ENCODE measurements around the gene PSD2. TPM values are rescaled to one million over a fixed set of nuclear protein-coding genes. Genes with fewer than 3 reads are reported as not detected.

The PSD2 gene
- total RNA-seq, 1 donor: 0.10 TPM

DNA sequence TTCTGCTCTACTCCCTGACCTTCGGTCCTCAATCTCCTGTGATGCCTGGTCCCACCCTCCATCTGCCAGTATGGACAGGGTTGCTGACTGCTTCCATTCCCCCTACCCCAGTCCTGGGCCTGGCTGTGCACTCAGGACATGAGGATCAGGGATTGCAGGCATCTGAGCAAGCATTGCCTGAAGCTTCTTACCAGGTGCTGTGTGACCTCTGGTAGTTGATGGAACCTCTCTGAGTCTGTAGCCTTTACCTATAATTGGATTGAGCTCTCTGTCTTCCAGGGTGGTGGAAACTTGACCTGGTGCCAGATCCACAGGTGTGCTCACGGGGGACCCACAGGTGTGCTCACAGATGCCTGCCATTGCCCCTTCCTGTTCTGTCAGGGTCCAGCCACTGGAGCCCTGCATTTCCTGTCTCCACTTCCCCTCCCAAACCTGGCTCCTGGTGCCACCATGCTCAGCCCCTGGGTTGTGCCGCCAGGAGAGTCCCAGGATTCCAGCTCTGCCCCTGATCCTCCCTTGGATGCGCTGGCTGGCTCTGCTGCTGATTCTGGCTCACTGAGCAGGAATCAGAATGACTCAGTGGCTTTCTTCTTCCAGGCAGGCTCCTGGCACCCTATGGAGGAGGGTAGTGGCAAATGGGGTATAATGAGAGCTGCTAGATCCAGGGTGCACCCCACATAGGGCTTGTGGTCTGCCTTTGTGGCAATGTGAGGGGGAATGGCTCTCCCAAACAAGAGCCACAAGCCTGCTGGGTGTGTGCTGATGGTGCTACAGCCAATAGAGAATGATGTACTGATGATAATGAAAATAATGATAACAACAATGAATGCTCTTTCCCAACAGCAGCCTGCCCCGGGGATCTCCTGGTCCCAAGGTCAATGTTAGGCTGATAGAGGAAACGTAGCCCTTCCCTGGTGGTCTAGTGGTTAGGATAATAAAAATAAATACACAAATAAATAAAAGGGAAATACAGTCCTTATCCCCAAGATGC, 35.2 kb upstream of the PSD2 start:
- H3K9me3 ChIP-seq (ENCODE audit: low read depth, low read length): no peaks in the 10 kb centered on the region
- peaks cover 34% of the 10 kb centered on the region for H3K4me1 ChIP-seq (ENCODE audit: insufficient read depth, low read length)
- no peak overlapping the region for H3K4me3 ChIP-seq (ENCODE audit: low read length)
- peaks cover 56% of the 10 kb centered on the region for H3K27me3 ChIP-seq (ENCODE audit: insufficient read depth, low read length)

DNA sequence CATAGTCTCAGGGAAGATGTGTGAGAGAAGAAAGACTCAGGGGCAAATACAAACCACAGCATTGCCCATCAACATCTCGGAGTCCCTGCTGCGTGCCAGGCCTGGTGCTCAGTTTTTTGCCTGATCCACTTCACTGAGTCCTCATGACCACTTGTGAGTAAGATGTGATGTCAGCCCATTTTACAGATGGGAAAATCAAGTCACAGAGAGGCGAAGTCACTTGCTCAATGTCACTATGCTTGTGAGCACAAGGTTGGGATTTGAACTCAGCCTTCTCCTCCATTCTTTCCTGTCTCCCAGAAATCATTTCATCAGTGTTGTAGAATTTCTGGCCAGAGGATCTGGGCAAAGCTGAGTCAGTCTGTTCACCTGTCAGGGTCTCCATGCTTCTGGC, 34.6 kb upstream of the PSD2 start:
- Histone ChIP-seq H3K27me3 (ENCODE audit: insufficient read depth, low read length) (peaks cover 50% of the 10 kb centered on the region), H3K9me3 (ENCODE audit: low read depth, low read length) (no peaks in the 10 kb centered on the region), H3K4me1 (ENCODE audit: insufficient read depth, low read length) (peaks cover 30% of the 10 kb centered on the region), H3K4me3 (ENCODE audit: low read length) (no peak overlapping the region)

DNA sequence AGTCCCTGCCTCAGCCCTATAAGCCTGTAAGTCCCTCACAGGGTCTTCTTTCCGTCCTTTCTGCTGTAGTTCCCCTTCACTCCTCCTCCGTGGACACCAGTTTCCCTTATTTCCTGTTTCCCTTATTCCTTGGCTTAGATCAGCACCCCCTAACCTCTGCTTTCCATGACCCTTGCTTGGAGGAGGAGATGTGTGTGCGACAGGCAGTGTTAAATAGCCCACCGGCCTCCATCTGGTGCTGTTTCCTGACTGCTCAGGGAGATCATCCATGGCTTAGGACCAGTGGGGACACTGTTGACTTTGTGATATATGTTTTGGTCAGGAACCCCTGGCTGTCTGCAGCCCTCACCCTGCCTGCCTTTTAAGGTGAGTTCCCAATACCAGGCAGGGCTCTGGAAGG, 34.1 kb upstream of the PSD2 start:
- no peaks in the 10 kb centered on the region for H3K9me3 ChIP-seq (ENCODE audit: low read depth, low read length)

DNA sequence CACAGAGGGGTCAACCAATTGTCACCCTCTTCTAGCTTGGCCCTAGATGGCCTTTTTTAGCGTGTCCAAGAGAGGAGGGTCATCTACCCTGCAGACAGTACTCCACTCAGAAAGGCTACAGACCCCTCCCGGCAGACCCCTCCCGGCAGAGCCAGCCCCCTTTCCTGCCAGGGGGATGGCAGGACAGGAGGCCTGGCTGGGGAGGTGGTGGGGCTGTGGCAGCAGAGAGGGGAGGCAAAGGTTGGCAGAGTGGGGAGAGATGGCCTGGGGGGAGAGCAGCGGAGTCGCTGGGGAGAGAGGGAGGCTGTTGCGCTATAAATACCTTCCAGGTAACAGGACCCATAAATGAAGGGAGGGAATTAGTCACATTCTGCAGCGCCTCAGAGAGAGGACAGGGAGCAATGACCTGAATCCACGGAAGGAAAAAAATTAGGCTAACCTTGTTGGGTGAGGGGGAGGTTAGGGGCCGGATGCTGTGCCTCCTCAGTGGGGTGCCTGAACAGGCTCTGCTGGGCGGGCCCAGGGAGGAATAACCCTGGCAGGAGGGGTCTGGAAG, 32.9 kb upstream of the PSD2 start:
- Histone ChIP-seq H3K27me3 (ENCODE audit: insufficient read depth, low read length) (peaks cover 35% of the 10 kb centered on the region), H3K4me1 (ENCODE audit: insufficient read depth, low read length) (peaks cover 25% of the 10 kb centered on the region), H3K9me3 (ENCODE audit: low read depth, low read length) (no peaks in the 10 kb centered on the region), H3K4me3 (ENCODE audit: low read length) (no peak overlapping the region)

More for the DNA sequence above, 34.1 kb upstream of the PSD2 start:
- H3K4me1 ChIP-seq (ENCODE audit: insufficient read depth, low read length): peaks cover 25% of the 10 kb centered on the region
- peaks cover 45% of the 10 kb centered on the region for H3K27me3 ChIP-seq (ENCODE audit: insufficient read depth, low read length)
- H3K4me3 ChIP-seq (ENCODE audit: low read length): no peak overlapping the region

DNA sequence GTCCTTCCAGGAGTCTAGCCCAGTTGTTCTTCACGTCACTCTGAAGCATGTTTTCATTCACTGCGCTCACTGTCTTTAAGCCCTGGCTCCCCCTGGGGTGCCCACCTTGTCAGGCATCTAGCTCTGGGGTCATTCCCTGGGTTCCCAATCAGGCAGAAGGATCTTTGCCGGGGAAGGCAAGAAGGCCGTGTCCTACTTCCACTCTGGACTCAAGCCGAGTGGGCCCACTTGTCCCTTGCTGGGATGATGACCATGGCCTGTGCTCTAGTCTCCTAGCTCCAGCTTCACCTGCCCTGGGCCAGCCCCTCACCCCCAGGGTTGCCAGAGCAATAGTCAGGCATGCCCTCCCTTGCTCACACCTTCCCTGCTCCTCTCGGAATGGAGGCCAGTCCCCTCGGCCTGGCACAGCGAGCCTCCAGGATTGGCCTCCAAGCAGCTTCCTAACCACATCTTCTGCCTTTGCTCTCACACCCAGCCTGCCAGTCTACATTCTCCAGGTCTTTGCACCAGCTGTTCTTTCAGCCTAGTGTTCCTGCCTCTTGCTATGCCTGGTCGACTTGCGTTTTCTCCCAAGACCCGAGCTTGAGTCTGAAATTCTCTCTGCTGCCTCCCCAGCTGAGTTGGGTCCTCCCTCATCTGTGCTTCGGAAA, 32.2 kb upstream of the PSD2 start:
- Histone ChIP-seq H3K9me3 (ENCODE audit: low read depth, low read length) (no peaks in the 10 kb centered on the region), H3K4me3 (ENCODE audit: low read length) (no peak overlapping the region), H3K4me1 (ENCODE audit: insufficient read depth, low read length) (peaks cover 25% of the 10 kb centered on the region), H3K27me3 (ENCODE audit: insufficient read depth, low read length) (peaks cover 28% of the 10 kb centered on the region)

DNA sequence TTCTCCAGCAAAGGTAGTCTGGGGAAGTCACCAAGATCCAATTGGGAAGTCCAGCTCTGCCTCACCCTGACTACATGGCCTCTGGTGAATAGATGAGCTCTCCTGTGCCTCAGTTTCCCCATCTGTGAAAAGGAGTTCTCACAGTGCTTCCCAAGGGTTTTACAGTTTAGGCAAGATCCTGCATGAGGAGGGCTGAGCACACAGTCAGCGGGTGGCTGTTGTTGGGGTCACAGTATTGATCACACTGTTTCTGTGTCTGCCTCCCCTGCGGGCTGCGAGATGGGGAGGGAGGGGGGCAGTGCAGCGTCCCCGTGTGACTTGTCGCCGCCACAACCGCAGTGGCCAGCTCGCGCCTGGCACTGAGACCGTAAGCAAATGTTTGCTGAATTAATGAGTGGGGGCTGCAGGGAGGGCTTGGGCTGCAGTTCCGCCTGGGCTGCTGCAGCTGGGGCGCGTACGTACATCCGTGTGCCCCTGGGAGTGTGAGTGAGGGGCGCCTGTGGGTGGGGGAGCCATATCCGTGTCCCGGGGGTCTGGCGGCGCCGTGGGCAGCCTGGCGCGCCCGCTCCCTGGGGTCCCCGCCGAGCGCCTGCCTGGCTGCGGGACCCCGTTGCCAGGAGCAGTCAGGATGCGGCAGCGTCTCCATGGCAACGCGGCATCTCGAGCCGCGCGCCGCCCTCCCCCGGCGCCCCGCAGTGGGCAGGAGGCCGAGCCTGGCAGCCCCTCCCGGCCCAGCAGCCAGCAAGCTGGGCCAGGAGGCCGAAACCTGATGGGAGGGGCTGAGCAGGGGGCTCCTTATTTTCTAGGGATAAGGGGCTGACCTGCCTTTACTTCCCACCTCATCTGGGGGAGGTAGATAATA, 31.4 kb upstream of the PSD2 start:
- Histone ChIP-seq H3K27me3 (ENCODE audit: insufficient read depth, low read length) (peaks cover 23% of the 10 kb centered on the region), H3K9me3 (ENCODE audit: low read depth, low read length) (no peaks in the 10 kb centered on the region), H3K4me3 (ENCODE audit: low read length) (no peak overlapping the region), H3K4me1 (ENCODE audit: insufficient read depth, low read length) (peaks cover 20% of the 10 kb centered on the region)

DNA sequence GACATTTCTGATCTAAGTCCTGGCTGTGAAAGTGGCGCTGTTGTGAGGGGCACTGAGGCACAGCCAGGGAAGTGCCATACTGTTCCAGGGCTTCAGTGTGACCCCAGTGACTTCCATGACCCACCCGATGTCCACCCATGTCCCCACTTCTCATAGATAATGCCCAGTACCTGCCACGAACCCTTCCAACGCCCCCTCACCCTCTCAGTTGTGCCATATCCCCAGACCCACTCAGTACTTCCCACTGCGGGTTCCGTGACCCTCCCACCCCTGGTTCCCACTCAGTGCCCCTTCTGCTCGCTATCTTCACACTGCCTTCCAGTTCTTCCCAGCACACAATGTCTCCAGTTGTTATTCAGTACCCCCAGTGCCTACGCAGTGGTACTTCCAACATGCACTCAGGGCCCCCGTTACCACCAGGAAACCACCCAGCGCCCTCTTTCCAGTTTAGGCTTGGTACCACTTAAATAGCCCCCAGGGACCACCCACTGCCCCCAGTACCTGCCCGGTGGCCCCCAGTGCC, 30.7 kb upstream of the PSD2 start:
- Histone ChIP-seq H3K4me1 (ENCODE audit: insufficient read depth, low read length) (peaks cover 17% of the 10 kb centered on the region), H3K4me3 (ENCODE audit: low read length) (no peak overlapping the region), H3K9me3 (ENCODE audit: low read depth, low read length) (no peaks in the 10 kb centered on the region), H3K27me3 (ENCODE audit: insufficient read depth, low read length) (peaks cover 21% of the 10 kb centered on the region)

DNA sequence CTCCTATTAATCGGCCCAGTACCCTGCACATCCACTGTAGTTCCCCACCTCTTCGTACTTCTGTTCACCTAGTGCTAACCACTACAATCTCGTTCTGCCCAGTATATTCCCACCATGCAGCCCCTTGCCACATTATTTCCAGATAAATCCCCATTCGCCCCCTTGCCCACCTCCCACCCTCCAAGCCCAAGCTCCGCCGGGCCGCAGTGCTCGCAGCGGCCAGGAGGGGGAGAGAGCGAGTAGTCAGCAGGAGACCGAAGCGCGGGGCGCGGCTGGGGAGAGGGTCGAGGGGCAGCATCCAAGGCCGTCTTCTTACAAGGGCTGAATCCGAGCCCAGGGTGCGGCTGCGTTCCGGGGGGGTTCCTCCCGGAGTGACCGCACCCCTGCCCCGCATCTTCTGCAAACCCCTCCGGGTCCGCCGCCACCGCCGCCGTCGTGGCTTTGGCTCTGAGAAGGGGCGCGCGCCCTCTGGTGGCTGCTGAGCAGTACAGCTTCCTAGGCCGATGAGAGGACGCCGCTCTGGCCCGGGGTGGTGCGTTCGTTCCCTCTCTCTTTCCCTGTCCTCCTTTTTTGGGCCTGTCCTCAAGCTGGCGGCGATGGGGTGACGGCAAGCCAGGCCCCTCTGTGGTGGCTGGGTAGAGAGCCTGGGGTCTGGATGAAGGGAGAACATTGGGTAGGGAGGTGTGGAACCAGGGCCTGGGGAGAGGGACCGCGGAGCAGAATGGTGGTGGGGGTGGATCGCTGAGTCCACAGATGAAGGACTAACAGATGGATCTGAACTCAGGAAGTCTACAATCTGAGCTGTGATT, 30.0 kb upstream of the PSD2 start:
- no peaks in the 10 kb centered on the region for H3K9me3 ChIP-seq (ENCODE audit: low read depth, low read length)
- H3K27me3 ChIP-seq (ENCODE audit: insufficient read depth, low read length): peaks cover 19% of the 10 kb centered on the region
- peak overlapping the region; percentile 38 for H3K4me3 ChIP-seq (ENCODE audit: low read length)
- peaks cover 17% of the 10 kb centered on the region for H3K4me1 ChIP-seq (ENCODE audit: insufficient read depth, low read length)

DNA sequence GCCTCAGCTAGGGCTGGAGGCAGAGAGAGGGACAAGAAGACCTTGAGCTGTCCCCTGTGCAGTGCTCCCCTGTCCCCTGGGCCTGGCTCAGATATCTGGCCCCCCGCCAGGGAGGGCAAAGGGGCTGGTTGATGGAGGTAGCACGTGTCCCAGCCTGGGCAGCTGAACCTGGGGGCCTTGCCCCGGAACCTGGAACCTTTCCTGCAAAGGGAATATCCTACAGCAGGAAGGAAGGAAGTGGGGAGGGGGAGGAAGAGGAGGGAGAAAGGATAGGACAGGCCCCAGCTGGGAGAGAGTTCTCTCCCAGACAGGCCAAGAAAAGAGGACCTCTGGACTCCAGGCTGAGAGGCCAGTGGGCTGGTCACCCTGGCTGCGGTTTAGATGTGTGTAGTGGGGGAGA, 27.6 kb upstream of the PSD2 start:
- Histone ChIP-seq H3K4me3 (ENCODE audit: low read length) (no peak overlapping the region), H3K4me1 (ENCODE audit: insufficient read depth, low read length) (peaks cover 17% of the 10 kb centered on the region), H3K9me3 (ENCODE audit: low read depth, low read length) (no peaks in the 10 kb centered on the region), H3K27me3 (ENCODE audit: insufficient read depth, low read length) (peaks cover 17% of the 10 kb centered on the region)

DNA sequence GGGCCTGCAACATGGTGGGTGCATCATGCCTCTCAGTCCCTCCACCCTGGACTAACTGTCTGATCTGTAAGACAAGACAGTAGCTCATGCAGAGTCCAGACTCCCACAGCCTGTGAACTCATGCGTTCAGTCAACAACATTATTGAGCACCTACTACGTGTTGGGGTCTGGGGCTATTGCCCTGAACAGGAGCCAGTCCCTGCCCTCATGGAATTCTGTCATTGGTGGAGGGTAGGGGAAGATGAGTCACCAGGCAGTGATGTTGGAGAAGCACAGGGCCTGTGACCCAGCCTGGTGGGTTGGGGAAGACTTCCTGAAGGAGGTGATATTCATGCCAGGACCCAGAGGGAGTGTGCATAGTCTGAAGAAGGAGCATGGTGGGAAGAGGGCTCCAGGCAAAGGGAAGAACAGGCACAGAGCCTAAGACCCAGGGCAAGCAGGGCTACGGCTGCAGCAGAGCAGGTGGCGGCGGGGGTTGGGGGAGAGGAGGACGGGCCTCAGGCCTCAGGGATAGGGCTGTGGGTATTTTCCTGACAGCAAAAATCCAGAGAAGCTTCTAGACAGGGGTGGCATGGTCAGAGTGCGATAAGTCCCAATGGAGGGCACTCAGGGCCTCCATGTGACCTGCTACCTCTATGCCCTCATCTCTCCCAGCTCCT, 26.7 kb upstream of the PSD2 start:
- peaks cover 14% of the 10 kb centered on the region for H3K4me1 ChIP-seq (ENCODE audit: insufficient read depth, low read length)

DNA sequence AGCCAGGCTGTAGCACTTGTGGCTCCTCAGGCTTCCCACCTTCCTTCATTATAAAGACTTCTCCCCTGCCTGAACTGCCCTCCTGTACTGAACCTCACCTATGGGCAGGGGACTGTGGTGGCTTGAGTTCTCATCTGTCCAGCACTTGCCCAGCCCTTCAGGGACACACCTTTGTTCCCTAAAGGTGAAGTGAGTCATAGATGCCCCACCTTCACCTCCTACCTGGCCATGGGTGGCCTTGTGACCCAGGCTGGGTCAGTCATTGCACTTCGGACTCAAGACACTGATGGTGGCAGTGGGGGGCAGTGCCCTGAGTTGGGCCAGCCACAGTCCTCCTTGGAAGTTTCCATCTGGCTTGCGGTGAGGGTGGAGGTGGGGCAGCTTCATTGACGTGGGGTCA, 26.1 kb upstream of the PSD2 start:
- Histone ChIP-seq H3K4me1 (ENCODE audit: insufficient read depth, low read length) (peaks cover 9% of the 10 kb centered on the region), H3K9me3 (ENCODE audit: low read depth, low read length) (no peaks in the 10 kb centered on the region), H3K27me3 (ENCODE audit: insufficient read depth, low read length) (peaks cover 7% of the 10 kb centered on the region), H3K4me3 (ENCODE audit: low read length) (no peak overlapping the region)

More for the DNA sequence above, 26.7 kb upstream of the PSD2 start:
- H3K9me3 ChIP-seq (ENCODE audit: low read depth, low read length): no peaks in the 10 kb centered on the region
- H3K4me3 ChIP-seq (ENCODE audit: low read length): no peak overlapping the region
- H3K27me3 ChIP-seq (ENCODE audit: insufficient read depth, low read length): peaks cover 13% of the 10 kb centered on the region

DNA sequence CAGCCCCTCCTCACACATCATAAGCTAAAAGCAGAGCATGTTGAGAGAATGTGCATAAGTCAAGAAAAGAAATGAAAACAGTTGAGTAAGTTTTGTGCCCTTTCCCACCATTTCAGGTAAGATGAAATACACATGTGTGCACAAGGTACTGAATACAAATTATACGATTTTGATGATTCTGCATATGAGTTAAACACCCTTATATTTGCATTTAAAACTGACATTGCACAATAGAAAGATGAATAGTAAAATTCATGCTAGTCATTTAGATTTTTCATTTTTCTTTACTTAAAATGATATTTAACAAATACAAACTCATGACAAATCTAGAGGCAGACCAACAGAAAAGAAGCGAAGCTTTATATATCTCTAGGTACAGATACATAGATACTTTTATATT, 24.9 kb upstream of the PSD2 start:
- H3K27me3 ChIP-seq (ENCODE audit: insufficient read depth, low read length): no peaks in the 10 kb centered on the region
- no peak overlapping the region for H3K4me3 ChIP-seq (ENCODE audit: low read length)
- H3K4me1 ChIP-seq (ENCODE audit: insufficient read depth, low read length): peaks cover 9% of the 10 kb centered on the region
- H3K9me3 ChIP-seq (ENCODE audit: low read depth, low read length): no peaks in the 10 kb centered on the region

DNA sequence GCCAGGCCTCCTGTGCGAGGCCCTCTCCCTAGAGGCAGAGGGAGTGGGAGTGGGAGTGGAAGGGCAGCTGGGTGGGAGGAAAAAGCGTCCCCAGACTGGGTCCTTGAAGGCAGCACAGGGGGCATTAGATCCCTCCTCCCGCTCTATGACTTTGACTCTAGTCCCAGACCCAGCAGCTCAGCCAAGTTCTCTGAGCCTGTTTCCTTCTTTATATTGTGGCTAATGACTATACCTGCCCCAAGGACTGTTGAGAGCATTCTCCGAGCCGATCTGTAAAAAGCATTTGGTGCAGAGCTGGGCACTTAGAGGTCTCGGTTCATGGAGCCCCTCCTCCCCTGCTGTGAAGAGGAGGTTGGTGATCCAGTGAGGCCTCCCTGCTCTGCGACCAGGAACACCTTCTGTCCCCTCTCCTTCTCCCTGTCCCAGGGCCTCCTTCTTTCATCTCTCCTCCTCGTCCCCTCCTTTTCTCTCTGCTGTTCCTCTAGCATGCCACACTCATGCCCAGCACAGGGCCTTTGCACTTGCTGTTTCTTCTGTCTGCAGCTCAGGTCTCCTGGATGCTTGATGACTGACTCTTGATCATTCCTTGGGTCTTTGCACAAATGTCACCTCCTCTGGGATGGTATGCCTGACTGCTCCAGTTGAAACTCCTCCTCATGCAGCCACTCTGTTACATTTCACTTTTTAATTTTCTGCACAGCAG, 23.4 kb upstream of the PSD2 start:
- Histone ChIP-seq H3K27me3 (ENCODE audit: insufficient read depth, low read length) (no peaks in the 10 kb centered on the region), H3K4me1 (ENCODE audit: insufficient read depth, low read length) (peaks cover 9% of the 10 kb centered on the region), H3K4me3 (ENCODE audit: low read length) (no peak overlapping the region), H3K9me3 (ENCODE audit: low read depth, low read length) (no peaks in the 10 kb centered on the region)

All from mononuclear cell (primary cell).